ENCODE results near the gene NPDC1.

Gene NPDC1

DNA sequence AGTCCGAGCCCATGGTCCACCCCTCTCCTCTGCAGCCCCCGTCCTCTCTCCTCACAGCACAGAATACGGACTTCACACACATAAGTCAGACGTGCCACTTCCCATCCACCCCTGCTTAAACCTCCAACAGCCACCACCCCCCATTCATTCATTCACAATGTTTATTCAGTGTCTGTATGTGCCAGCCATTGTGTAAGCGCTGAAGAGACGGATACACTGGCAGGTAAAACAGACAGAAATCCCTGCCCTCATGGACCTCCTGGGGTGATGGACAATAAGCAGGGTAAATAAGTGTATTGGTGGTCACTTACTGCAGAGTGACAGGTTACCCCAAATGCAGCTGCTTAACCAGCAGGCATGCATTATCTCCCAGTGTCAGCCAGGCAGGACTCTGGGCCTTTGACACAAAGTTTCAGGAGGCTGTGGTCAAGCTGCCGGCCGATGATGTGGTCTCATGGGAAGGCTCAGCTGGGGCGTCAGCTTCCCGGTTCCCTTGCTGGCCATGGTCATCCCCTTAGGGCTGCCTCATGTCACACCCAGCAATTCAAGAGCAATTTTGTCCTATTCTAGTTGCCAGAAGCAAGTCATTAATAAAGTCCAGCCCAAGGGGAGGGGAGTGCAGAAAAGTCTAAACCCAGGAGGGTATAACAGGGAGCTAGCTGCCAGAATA is 55.6 kb downstream of the NPDC1 start:
- no peak for DNase-seq

All from T-helper 2 cell (primary cell).